ENCODE measurements around the gene PITPNM3.

- no peak for TF ChIP-seq POLR2A (IDR thresholded peaks at IDR 0.05)
- no peak for TF ChIP-seq CTCF (IDR thresholded peaks at IDR 0.05)
- TF ChIP-seq POLR2AphosphoS5 (IDR thresholded peaks at IDR 0.05), result no peak
These were observed 2.8 kb upstream of the PITPNM3 start for GRCh38 chr17:6558932-6559752.
